SK-N-SH treated with all-trans-retinoic acid at 6 μM for 48 hours (cell line): ENCODE measurements around the gene VCP.

Experiments
- CREB5 ChIP-seq: fragments of 250-450 bp; sonication (Bioruptor Pico); IDR thresholded peaks from 2 replicates; pipeline ENCODE4 v1.5.1; 2020; ENCODE audit warnings: low read depth, mild to moderate bottlenecking, moderate library complexity
- CSDC2 ChIP-seq: fragments of 250-450 bp; sonication (Bioruptor Pico); IDR thresholded peaks from 2 replicates; pipeline ENCODE4 v1.5.0; 2020; ENCODE audit warnings: mild to moderate bottlenecking, moderate library complexity
- GLIS3 ChIP-seq: fragments of 250-450 bp; sonication (Bioruptor Pico); IDR thresholded peaks from 2 replicates; pipeline ENCODE4 v1.5.0; 2020; ENCODE audit warnings: mild to moderate bottlenecking, moderate library complexity
- ISL1 ChIP-seq: fragments of 250-450 bp; sonication (Bioruptor Pico); IDR thresholded peaks from 2 replicates; pipeline ENCODE4 v2.1.2; 2022; ENCODE audit warnings: mild to moderate bottlenecking, moderate library complexity
- OSR1 ChIP-seq: fragments of 250-450 bp; sonication (Bioruptor Pico); IDR thresholded peaks from 2 replicates; pipeline ENCODE4 v1.8.0; 2022; ENCODE audit warnings: moderate library complexity, mild to moderate bottlenecking, inconsistent platforms
- PATZ1 ChIP-seq: fragments of 250-450 bp; sonication (Bioruptor Pico); IDR thresholded peaks from 2 replicates; pipeline ENCODE4 v1.8.0; 2020; ENCODE audit warnings: mild to moderate bottlenecking, moderate library complexity, borderline replicate concordance
- POU6F1 ChIP-seq: fragments of 250-450 bp; sonication (Bioruptor Pico); IDR thresholded peaks from 2 replicates; pipeline ENCODE4 v1.8.0; 2021; ENCODE audit warnings: low read depth, mild to moderate bottlenecking, moderate library complexity, borderline replicate concordance
- PPARA ChIP-seq: fragments of 250-450 bp; sonication (Bioruptor Pico); IDR thresholded peaks from 2 replicates; pipeline ENCODE4 v1.5.0; 2020; ENCODE audit warnings: mild to moderate bottlenecking, borderline replicate concordance
- RARB ChIP-seq: fragments of 250-450 bp; sonication (Bioruptor Pico); IDR thresholded peaks from 2 replicates; pipeline ENCODE4 v1.8.0; 2021; ENCODE audit warnings: mild to moderate bottlenecking, moderate library complexity
- SNAI2 ChIP-seq: fragments of 250-450 bp; sonication (Bioruptor Pico); IDR thresholded peaks from 2 replicates; pipeline ENCODE4 v1.5.0; 2020; ENCODE audit warnings: mild to moderate bottlenecking, moderate library complexity
- TSHZ2 ChIP-seq: fragments of 250-450 bp; sonication (Bioruptor Pico); IDR thresholded peaks from 2 replicates; pipeline ENCODE4 v1.5.0; 2020; ENCODE audit warnings: mild to moderate bottlenecking, moderate library complexity
- ZFP3 ChIP-seq: fragments of 250-450 bp; sonication (Bioruptor Pico); IDR thresholded peaks from 2 replicates; pipeline ENCODE4 v1.5.0; 2020; ENCODE audit warnings: mild to moderate bottlenecking, moderate library complexity
- ZFP30 ChIP-seq: fragments of 450-650 bp; formaldehyde crosslinking; IDR thresholded peaks from 2 replicates; pipeline ENCODE4 v1.5.0; 2022; ENCODE audit warnings: mild to moderate bottlenecking, moderate library complexity
- ZNF8 ChIP-seq: fragments of 450-650 bp; formaldehyde crosslinking; IDR thresholded peaks from 2 replicates; pipeline ENCODE4 v1.5.0; 2020; ENCODE audit warnings: mild to moderate bottlenecking, moderate library complexity

- TF ChIP-seq PATZ1 (CRISPR knock-in tag) (no peak), OSR1 (CRISPR knock-in tag) (no peak), GLIS3 (CRISPR knock-in tag) (no peak), ZNF8 (CRISPR knock-in tag) (no peak), TSHZ2 (CRISPR knock-in tag) (no peak), POU6F1 (CRISPR knock-in tag) (no peak), SNAI2 (no peak), CSDC2 (no peak), PPARA (no peak), ZFP30 (CRISPR knock-in tag) (no peak), CREB5 (CRISPR knock-in tag) (no peak), ZFP3 (no peak), RARB (CRISPR knock-in tag) (no peak), ISL1 (CRISPR knock-in tag) (no peak)
Observed at GRCh38 chr9:35057271-35057620, 15.2 kb downstream of the VCP start.
